C1 segment of cervical spinal cord (tissue), 14 donors: ENCODE data around the gene CDKL1.
"Not testable (repeated sequence)": the region's sequence is repeated elsewhere in the genome, so short reads cannot be mapped to it uniquely, and the experiment has no call there.

ENCODE experiments used
- DNase-seq, 14 donors: peaks; one replicate each; lab custom pipeline; 2025; lab: John Stamatoyannopoulos, UW

Gene CDKL1

GRCh38 chr14:50335389-50335788, 61.3 kb downstream of the CDKL1 start:
- peak in 13 of 14 donors; percentile 11 to 94 (median 65) for DNase-seq

- no peak for DNase-seq
Observed at GRCh38 chr14:50334211-50334610, 62.5 kb downstream of the CDKL1 start.

- no peak for DNase-seq
Observed at GRCh38 chr14:50333014-50333509, 63.6 kb downstream of the CDKL1 start.

GRCh38 chr14:50331596-50331995, 65.1 kb downstream of the CDKL1 start:
- no peak for DNase-seq

GRCh38 chr14:50321009-50321660, 75.5 kb downstream of the CDKL1 start:
- DNase-seq = peak in 12 of 14 donors; percentile 5 to 72 (median 42)

GRCh38 chr14:50320283-50320682, 76.4 kb downstream of the CDKL1 start:
- DNase-seq = no peak

- DNase-seq = no peak
Observed at GRCh38 chr14:50319721-50320120, 77.0 kb downstream of the CDKL1 start.

- DNase-seq = no peak
Observed at GRCh38 chr14:50319293-50319692, 77.4 kb downstream of the CDKL1 start.

- peak in 1 of 14 donors; percentile 18 for DNase-seq
Observed at GRCh38 chr14:50318031-50318626, 78.6 kb downstream of the CDKL1 start.

- DNase-seq = not testable (repeated sequence)
Observed at GRCh38 chr14:50314098-50314497, 82.6 kb downstream of the CDKL1 start.

- DNase-seq = no peak
Observed at GRCh38 chr14:50312734-50313054, 84.0 kb downstream of the CDKL1 start.

- peak; percentile 59 to 98 (median 92) for DNase-seq
Observed at GRCh38 chr14:50311972-50312733, 84.5 kb downstream of the CDKL1 start, which contains the start of the genes DMAC2L and L2HGDH. Gene DMAC2L, plus strand, starts transcription at chr14:50312324. Its CDS starts 9,164 bp downstream, at chr14:50321488. Gene L2HGDH, minus strand, starts transcription at chr14:50312229. Its CDS starts 79 bp downstream, at chr14:50312150.

- no peak for DNase-seq
Observed at GRCh38 chr14:50311337-50311971, 85.2 kb downstream of the CDKL1 start.

- DNase-seq = no peak
Observed at GRCh38 chr14:50310445-50310844, 86.2 kb downstream of the CDKL1 start.

- DNase-seq = no peak
Observed at GRCh38 chr14:50308363-50308915, 88.2 kb downstream of the CDKL1 start.

GRCh38 chr14:50303744-50304471, 92.8 kb downstream of the CDKL1 start:
- no peak for DNase-seq

GRCh38 chr14:50301914-50302313, 94.8 kb downstream of the CDKL1 start:
- DNase-seq = no peak

- DNase-seq = no peak
Observed at GRCh38 chr14:50299585-50299984, 97.1 kb downstream of the CDKL1 start.

GRCh38 chr14:50290306-50290705, 106.4 kb downstream of the CDKL1 start:
- no peak for DNase-seq

- no peak for DNase-seq
Observed at GRCh38 chr14:50288146-50288545, 108.5 kb downstream of the CDKL1 start.

- DNase-seq = no peak
Observed at GRCh38 chr14:50285861-50286260, 110.8 kb downstream of the CDKL1 start.
